Aorta (tissue), 5 donors: ENCODE results near the gene TUB. TPM values are rescaled to one million over a fixed set of nuclear protein-coding genes. Genes with fewer than 3 reads are reported as not detected.

Experiments used
- ATAC-seq: fragments of 200-7000 bp; cut with Tn5 transposase; one replicate; pipeline ENCODE4 v1.9.1; 2022; ENCODE audit warnings: moderate library complexity; ENCODE audit not compliant: low FRiP score
- DNase-seq, 2 donors: peaks; one replicate each; pipeline ENCODE4 v3.0.0-alpha.2; 2020
- H3K27ac ChIP-seq, 2 donors: one replicate each; pipeline ENCODE4 v1.5.1; 2013; ENCODE audit warnings: low read length in 2 of 2, mild to moderate bottlenecking in 2 of 2, moderate library complexity in 2 of 2, control low read depth in 1 of 2, inconsistent platforms in 1 of 2, low read depth in 1 of 2
- H3K27me3 ChIP-seq, 2 donors: one replicate each; pipeline ENCODE4 v1.6.1; 2013; ENCODE audit warnings: control low read depth in 1 of 2, low read length in 1 of 2, mild to moderate bottlenecking in 1 of 2, moderate library complexity in 1 of 2; ENCODE audit not compliant: insufficient read depth in 2 of 2, control insufficient read depth in 1 of 2
- H3K36me3 ChIP-seq, 2 donors: one replicate each; pipeline ENCODE4 v1.6.1; 2013; ENCODE audit warnings: control low read depth in 1 of 2, low read length in 1 of 2, mild to moderate bottlenecking in 1 of 2; ENCODE audit not compliant: insufficient read depth in 2 of 2, control insufficient read depth in 1 of 2
- H3K4me1 ChIP-seq, 2 donors: one replicate each; pipeline ENCODE4 v1.6.1; 2013; ENCODE audit warnings: low read length in 2 of 2, control low read depth in 1 of 2, mild to moderate bottlenecking in 1 of 2, moderate library complexity in 1 of 2; ENCODE audit not compliant: insufficient read depth in 2 of 2, control insufficient read depth in 1 of 2
- H3K4me3 ChIP-seq, 2 donors: one replicate each; pipeline ENCODE4 v1.5.1; 2013; ENCODE audit warnings: low read length in 2 of 2, control low read depth in 1 of 2, mild to moderate bottlenecking in 1 of 2
- H3K9me3 ChIP-seq: one replicate; pipeline ENCODE4 v1.6.1; 2013; ENCODE audit warnings: mild to moderate bottlenecking, low read length; ENCODE audit not compliant: control insufficient read depth
- WGBS, 2 donors: extraction: QIAGEN DNeasy Blood & Tissue Kit; methylation state at CpG; one replicate each; pipeline ENCODE4 v1.1.7; 2013; 5-methylcytosine and 5-hydroxymethylcytosine counted together
- intact Hi-C, 2 donors: fragments of 100-400 bp; cut with DNase I; formaldehyde crosslinking; loops; one replicate each; pipeline versions ENCODE4 v1.14.2 to v1.15.0; 2022
- polyA plus RNA-seq, 2 donors: library from polyadenylated mRNA; stranded (reverse); fragments of 200-250 nt; gene quantifications; one replicate each; pipeline ENCODE4 v1.2.3, GENCODE V29; 2013
- total RNA-seq, 2 donors: library from RNA; stranded (reverse); fragmentation: NEBNext Ultra II Directional; extraction: Animal tissue kit (Norgen Biotek cat#: 25700); gene quantifications; one replicate each; pipeline ENCODE4 v1.2.1, GENCODE V29; 2021
- donor health status: healthy with polysubstance abuse.
- donor health status: Bipolar disorder and iron deficiency.
- donor health status: DM: no; HTN: no; CAD: no.
- donor health status: DM: no; HTN: no; CAD: no.
- donor health status: DM: yes; HTN: yes; CAD: no.

The TUB gene
- total and polyA plus RNA-seq, 4 donors, result 1.5 to 12.9 (median 5.0) TPM

DNA sequence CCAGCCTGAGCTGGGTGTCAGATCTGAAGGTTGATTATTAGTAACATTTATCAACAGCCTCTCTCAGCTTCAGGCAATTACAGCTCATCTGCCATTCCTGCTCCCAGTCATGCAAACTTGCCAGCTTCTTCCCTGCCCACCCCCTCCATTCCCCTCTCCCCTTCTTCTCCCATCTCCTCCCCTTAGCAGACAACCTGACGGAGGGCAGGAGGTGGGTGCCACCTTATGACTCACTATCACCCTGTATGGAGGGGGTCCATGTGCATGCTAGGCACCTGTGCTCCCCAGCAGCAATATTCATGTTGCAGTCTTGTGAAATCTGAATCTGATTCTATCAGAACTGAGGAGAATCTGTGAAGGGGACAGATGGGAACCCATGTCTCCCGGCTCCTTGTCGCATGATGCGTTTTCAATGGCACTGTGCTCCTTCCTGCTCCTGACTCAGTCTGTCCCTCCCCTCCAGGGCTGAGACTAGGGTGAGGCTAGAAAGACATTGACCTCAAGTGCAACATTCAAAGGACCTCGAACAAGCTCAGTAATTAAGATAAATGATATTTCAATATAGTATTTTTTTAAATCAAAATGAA, 46.3 kb upstream of the TUB start:
- 82 to 84% methylated on average over 5 of the region's 5 CpGs for WGBS, 2 donors
- DNase-seq, result no peak
- H3K4me1 ChIP-seq, result no peaks in the 10 kb centered on the region
- H3K4me3 ChIP-seq, result no peak overlapping the region
- no peaks in the 10 kb centered on the region for H3K9me3 ChIP-seq
- no peak overlapping the region for H3K27ac ChIP-seq
- H3K27me3 ChIP-seq, result no peaks in the 10 kb centered on the region
- no peaks in the 10 kb centered on the region for H3K36me3 ChIP-seq
- intact Hi-C loops, result loop anchor here in 1 of 2 donors (2.0 kb wide), 1 partner anchor 64 kb away; no protein-coding TSS in a partner anchor
- ATAC-seq, result no peak

DNA sequence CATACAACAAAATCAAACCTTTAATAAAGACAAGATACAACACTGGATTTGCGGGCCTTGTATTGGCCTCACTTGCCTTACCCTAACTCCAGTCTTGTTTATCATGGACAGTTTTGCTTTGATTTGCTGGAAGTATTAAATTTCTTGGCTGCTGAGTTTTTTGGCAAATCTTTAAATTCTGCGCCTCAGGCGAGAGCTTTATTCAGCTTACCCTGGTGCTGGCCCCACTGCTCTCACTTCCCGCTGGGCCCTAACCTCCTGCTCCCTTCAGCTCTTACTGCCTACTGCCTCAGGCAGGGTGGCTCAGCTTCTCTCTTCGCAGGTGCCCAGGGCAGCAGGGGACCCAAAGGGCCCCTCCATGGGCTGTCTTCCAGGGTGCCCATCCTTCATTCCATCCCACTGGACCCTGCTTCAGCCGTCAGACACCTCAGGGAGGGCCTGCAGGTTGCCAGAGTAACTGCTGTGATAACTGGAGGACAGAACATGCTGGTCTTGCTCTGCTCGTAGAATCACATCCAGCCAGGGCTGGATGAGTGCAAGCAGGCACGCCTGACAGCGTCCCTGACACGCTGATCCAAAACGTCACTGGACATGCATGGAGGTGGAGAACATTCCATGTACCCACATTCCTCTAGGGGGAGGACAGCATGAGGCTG, 45.7 kb upstream of the TUB start:
- ATAC-seq (no peak), DNase-seq (no peak)
- H3K4me3 ChIP-seq, result no peak overlapping the region
- H3K27me3 ChIP-seq, result no peaks in the 10 kb centered on the region
- WGBS, 2 donors, result 75 to 76% methylated on average over 11 of the region's 11 CpGs
- no peaks in the 10 kb centered on the region for H3K36me3 ChIP-seq
- intact Hi-C loops, result loop anchor here in 1 of 2 donors (2.0 kb wide), 1 partner anchor 63 kb away; no protein-coding TSS in a partner anchor
- H3K9me3 ChIP-seq, result no peaks in the 10 kb centered on the region
- H3K4me1 ChIP-seq, result no peaks in the 10 kb centered on the region
- no peak overlapping the region for H3K27ac ChIP-seq

DNA sequence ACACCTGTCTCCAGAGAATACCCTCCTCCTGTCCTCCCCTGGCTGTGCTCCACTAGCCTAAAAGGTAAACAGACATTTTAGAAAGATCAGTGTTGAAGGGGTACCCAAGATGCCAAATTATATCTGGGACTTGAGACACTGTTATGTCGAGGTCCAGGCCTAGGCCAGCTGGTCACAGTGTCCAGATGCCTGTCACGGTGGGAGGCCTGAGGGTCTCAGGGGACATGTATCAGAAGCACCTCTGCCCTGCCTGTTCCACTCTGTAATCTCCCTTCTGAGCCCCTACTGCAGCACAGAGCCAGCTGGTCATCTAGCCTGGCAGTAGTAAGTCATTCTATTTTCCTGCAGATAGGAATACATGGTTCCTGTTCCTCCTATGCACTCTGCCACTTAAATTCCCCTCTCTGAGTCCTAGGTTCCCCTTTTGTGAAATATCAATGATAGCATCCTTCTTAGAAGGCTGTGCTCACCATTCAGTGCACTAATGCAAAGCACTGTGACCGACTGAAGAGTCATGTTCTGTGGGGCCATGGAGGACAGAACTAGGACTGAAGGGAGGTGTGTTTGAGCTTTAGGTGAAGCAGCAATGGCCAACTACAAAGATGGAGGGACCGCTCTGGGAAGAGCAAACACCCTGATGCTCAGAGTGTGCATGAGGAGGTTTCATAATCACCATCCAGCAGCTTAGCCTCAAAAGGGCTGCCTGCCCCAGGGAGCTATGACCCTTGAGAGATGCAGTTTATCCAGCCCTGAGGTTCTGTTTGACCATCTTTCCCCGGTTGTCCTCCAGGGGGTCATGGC, 44.8 kb upstream of the TUB start:
- Histone ChIP-seq H3K9me3 (no peaks in the 10 kb centered on the region), H3K27me3 (no peaks in the 10 kb centered on the region), H3K4me3 (no peak overlapping the region), H3K27ac (no peak overlapping the region), H3K36me3 (no peaks in the 10 kb centered on the region), H3K4me1 (no peaks in the 10 kb centered on the region)
- DNase-seq, result no peak
- intact Hi-C loops, result no loop called here
- 87 to 90% methylated on average over 5 of the region's 5 CpGs for WGBS, 2 donors
- ATAC-seq, result no peak

DNA sequence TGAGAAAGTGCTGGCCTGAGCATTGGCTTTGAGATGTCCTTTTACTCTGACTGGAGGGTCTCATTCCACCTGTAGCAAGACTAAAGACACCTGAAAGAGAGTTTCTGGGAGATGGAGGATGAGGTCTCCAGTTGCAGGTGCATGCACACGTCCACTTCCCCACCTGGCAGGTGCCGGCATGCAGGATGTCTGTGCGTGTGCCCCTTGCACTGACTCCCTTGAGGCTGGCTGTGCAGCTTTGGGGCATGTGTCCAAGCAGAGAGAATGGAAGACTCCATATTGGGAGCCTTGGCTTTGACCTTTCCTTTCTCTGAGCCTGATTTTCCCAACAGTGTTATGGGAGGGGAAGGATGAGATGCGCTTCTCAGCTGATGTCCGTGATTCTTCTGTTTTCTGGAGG, 44.0 kb upstream of the TUB start:
- no peak overlapping the region for H3K27ac ChIP-seq
- H3K4me1 ChIP-seq, result no peaks in the 10 kb centered on the region
- no peaks in the 10 kb centered on the region for H3K36me3 ChIP-seq
- H3K27me3 ChIP-seq, result no peaks in the 10 kb centered on the region
- no peak for ATAC-seq
- H3K9me3 ChIP-seq, result no peaks in the 10 kb centered on the region
- intact Hi-C loops, result no loop called here
- no peak overlapping the region for H3K4me3 ChIP-seq
- DNase-seq, result no peak
- WGBS, 2 donors, result 93 to 97% methylated on average over 5 of the region's 5 CpGs

DNA sequence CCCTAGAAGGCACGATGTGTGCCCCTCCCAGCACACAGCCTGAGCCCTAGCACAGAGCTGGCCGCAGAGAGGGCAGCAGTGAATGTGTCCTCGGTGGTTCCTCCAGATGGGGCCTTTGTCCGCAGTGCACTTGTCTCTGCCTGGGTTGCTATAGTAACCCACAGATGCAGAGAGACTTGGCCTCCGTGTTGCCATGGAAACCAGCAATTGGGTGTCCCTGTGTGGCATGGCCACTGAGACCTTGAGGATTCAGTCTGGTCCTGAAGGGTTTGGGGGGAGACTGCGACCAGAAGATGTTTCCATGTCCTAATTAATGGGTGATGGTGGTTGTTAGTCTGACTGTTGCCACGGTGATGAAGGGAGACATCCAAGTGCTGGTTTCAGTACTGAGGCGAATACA, 42.6 kb upstream of the TUB start:
- ATAC-seq, result no peak
- intact Hi-C loops, result no loop called here

DNA sequence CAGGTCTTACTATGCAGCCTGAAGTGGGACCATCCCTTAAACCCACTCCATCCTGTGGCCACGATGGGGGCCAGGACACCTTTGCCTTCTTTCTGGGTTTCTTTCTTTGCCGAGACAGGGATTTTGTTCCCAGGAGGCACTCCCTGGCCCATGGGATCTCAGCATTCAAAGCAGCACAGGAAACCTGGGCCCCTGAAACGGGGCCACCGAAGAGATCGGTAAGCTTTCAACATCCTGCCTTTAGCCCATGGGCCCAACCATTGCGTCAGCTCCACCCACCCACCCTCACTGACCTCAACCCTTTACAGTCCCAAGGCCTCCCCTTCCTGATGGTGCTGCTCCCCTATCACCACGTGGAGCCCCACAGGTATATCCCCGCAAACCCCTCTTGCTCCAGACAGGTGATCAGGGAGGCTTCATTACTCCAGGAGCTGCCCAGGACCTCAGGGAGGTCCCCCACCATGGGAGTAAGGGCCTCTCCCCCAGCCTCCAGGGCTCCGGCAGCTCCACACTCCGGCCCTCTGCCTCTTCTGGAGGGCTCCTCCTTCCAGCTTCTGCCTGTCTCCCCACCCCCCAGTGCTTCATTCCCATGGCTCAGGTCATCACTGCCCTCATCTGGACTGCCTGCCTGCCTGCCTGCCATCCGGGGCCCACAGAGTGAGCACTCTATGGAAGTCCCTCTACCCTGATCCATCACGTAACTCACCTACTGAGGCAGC, 42.0 kb upstream of the TUB start:
- Histone ChIP-seq H3K4me3 (no peak overlapping the region), H3K36me3 (no peaks in the 10 kb centered on the region), H3K27ac (no peak overlapping the region), H3K27me3 (no peaks in the 10 kb centered on the region), H3K9me3 (no peaks in the 10 kb centered on the region), H3K4me1 (no peaks in the 10 kb centered on the region)
- ATAC-seq, result no peak
- no peak for DNase-seq
- 78 to 87% methylated on average over 11 to 12 of the region's 12 CpGs for WGBS, 2 donors
- intact Hi-C loops, result no loop called here

More for the DNA sequence above, 42.6 kb upstream of the TUB start:
- H3K9me3 ChIP-seq, result no peaks in the 10 kb centered on the region
- 75 to 76% methylated on average over 8 of the region's 8 CpGs for WGBS, 2 donors
- no peak overlapping the region for H3K4me3 ChIP-seq
- H3K27me3 ChIP-seq, result no peaks in the 10 kb centered on the region
- peak in 1 of 2 donors; percentile 33 for DNase-seq
- no peaks in the 10 kb centered on the region for H3K4me1 ChIP-seq
- no peak overlapping the region for H3K27ac ChIP-seq
- H3K36me3 ChIP-seq, result no peaks in the 10 kb centered on the region

DNA sequence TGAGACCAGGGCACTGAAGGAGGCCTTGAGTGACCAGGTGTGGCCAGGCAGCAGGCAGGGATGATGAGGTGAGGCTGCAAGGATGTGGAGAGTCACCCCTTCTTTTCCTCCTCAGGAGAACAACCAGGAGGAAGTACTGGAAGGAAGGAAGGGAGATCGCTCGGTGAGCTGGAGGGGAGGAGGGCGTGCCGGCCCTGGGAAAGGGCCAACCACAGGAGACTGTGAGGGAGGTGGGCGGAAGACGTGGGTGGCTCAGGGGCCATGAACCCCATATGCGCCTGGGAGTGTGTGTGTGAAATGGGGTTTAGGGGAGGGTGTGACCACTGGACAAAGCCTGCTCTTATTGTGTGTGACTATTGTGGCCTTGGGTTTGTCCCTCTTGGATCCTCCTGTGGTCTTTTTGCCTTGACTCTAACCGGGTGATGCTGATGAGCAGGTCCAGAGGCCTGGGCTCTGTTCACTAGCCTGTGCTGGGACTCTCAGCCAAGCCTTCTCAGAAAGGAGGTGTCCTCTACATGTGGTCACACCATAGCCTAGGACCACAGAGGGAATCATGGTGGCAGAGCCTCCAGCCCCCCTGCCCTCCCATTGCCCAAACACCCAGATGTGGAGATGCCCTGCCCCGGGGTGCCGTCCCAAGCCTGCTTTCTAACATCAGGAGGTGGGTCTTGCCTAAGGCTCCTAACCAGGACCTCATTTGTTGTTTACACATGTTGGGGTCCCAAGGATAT, 41.3 kb upstream of the TUB start:
- ATAC-seq, result no peak
- Histone ChIP-seq H3K9me3 (no peaks in the 10 kb centered on the region), H3K4me1 (no peaks in the 10 kb centered on the region), H3K27me3 (no peaks in the 10 kb centered on the region), H3K4me3 (no peak overlapping the region), H3K36me3 (no peaks in the 10 kb centered on the region), H3K27ac (no peak overlapping the region)
- 93% methylated on average over 10 of the region's 10 CpGs for WGBS, 2 donors
- intact Hi-C loops, result no loop called here
- peak in 1 of 2 donors; percentile 44 for DNase-seq

DNA sequence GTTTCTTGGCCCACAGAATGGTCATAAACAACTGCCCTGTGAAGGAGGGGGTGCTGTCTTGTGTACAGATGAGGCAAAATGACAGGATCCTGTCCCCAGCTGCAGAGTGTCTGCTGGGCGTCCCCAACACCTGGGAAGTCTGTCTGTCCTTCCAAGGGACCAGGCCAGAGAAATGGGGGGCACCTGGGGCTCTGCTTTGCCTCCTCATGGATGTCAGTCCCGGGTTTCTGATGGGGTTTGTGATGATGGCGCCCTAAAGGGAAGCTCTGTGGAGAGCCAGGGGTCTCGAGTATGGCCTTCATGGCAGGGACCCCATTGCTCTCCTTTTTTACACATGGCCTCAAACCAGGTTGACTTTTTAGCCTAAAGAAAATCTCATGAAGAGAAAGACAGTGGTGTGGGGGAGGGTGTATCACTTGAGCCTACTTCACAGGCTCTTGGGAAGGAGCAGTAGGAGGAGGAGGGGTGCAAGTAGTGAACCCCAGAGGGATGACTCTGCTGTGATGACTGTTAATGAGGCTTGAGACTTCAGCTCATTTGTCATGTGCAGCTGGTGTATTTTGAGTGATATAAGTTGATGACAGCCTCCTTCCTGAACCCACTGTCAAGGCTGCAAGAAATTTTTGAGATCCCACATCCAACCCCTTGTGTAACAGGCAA, 40.6 kb upstream of the TUB start:
- H3K9me3 ChIP-seq, result no peaks in the 10 kb centered on the region
- intact Hi-C loops, result no loop called here
- WGBS, 2 donors, result 81 to 94% methylated on average over 4 of the region's 4 CpGs
- H3K36me3 ChIP-seq, result no peaks in the 10 kb centered on the region
- no peaks in the 10 kb centered on the region for H3K27me3 ChIP-seq
- H3K4me3 ChIP-seq, result no peak overlapping the region
- DNase-seq (peak in 1 of 2 donors; percentile 44), ATAC-seq (no peak)
- no peaks in the 10 kb centered on the region for H3K4me1 ChIP-seq
- no peak overlapping the region for H3K27ac ChIP-seq
